AG04450 (cell line): ENCODE data around the gene HYDIN. TPM values are rescaled to one million over a fixed set of nuclear protein-coding genes. Genes with fewer than 3 reads are reported as not detected.

Experiments
- CTCF ChIA-PET: fragments of 300-600, 350-600 bp; formaldehyde crosslinking; extraction: SDS; loops from one replicate; lab custom pipeline; 2022; ENCODE audit warnings: antibody characterized with exemption, inconsistent platforms; lab: Charles Lee
- POLR2A ChIA-PET: fragments of 350-600 bp; formaldehyde crosslinking; extraction: SDS; loops from one replicate; lab custom pipeline; 2021; ENCODE audit warnings: antibody characterized with exemption, inconsistent platforms; lab: Yijun Ruan, JAX
- DNase-seq: peaks from one replicate; pipeline ENCODE4 v3.0.0-alpha.2; 2011; ENCODE audit warnings: low read depth, low spot score
- H3K27ac ChIP-seq: one replicate; pipeline ENCODE4 v1.5.1; 2012; ENCODE audit warnings: low read depth, low read length, control low read depth
- H3K27me3 ChIP-seq: one replicate; pipeline ENCODE4 v1.6.0; 2012; ENCODE audit warnings: low read length; ENCODE audit not compliant: control insufficient read depth, insufficient read depth
- H3K4me3 ChIP-seq: 2 replicates; pipeline ENCODE4 v1.5.1; 2011; ENCODE audit warnings: mild to moderate bottlenecking, low read depth, low read length, control low read depth
- H3K9me3 ChIP-seq: 2 replicates; pipeline ENCODE4 v1.5.1; 2012; ENCODE audit warnings: low read length; ENCODE audit not compliant: control insufficient read depth, insufficient read depth
- CTCF ChIP-seq: IDR thresholded peaks from 2 replicates; pipeline ENCODE4 v1.5.1; 2011; ENCODE audit warnings: low read depth, low read length, control low read depth, inconsistent platforms
- polyA plus RNA-seq: library from polyadenylated mRNA; depleted of rRNA; stranded (reverse); fragments of >200 nt; gene quantifications from 2 replicates; pipeline ENCODE4 v1.2.3, GENCODE V29; 2011

Gene HYDIN
- polyA plus RNA-seq, 1 experiment: 0.95 TPM

DNA sequence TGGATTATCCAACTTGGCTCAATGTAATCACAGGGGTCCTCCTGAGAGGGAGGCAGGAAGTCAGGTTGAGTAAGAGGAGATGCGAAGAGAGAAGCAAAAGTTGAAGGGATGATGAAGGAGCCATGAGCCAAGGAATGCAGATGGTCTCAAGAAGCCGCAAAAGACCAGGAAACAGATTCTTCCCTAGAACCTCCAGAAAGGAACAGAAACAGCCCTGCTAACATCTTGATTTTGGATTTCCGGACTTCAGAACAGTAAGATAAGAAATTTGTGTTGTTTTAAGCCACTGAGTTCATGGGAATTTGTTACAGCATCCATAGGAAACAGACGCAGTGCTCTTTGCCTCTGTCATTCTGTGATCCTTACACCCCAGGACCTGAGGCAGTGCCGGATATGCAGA is 31.9 kb upstream of the HYDIN start:
- no peaks in the 10 kb centered on the region for H3K27me3 ChIP-seq

GRCh38 chr16:71260995-71261394 is 30.5 kb upstream of the HYDIN start:
- no peak overlapping the region for H3K27ac ChIP-seq
- no peaks in the 10 kb centered on the region for H3K9me3 ChIP-seq
- no peak for DNase-seq
- H3K27me3 ChIP-seq: no peaks in the 10 kb centered on the region
- TF ChIP-seq CTCF: no peak
- no peak overlapping the region for H3K4me3 ChIP-seq
- CTCF ChIA-PET: no interaction called here
- POLR2A ChIA-PET: no interaction called here

More for the DNA sequence above, 31.9 kb upstream of the HYDIN start:
- Histone ChIP-seq H3K27ac (no peak overlapping the region), H3K4me3 (no peak overlapping the region), H3K9me3 (no peaks in the 10 kb centered on the region)
- ChIA-PET POLR2A (no interaction called here), CTCF (no interaction called here)
- TF ChIP-seq CTCF: no peak
- DNase-seq: no peak

DNA sequence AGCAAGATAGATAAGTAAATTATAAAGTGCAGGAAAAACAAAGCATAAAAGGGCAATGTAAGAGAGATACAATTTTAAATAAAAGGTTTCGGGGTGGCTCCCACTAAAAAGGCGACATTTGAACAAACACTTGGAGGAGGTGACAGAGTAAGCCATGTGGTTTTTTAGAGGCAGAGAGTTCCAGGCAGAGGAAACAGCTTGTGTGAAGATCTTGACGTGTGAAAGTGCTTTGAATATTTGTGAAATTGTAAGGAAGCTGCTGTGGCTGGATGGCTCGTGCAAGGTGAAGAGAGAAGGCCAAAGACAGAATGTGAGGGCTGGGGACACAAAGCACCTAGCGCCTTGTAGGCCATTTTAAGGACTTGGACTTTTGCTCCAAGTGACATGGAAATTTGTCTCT is 28.6 kb upstream of the HYDIN start:
- POLR2A ChIA-PET: no interaction called here
- no peak for DNase-seq
- Histone ChIP-seq H3K9me3 (no peaks in the 10 kb centered on the region), H3K27ac (no peak overlapping the region), H3K4me3 (no peak overlapping the region), H3K27me3 (no peaks in the 10 kb centered on the region)
- TF ChIP-seq CTCF: no peak
- CTCF ChIA-PET: interaction anchor here (1.1 kb wide), 1 partner anchor 10 kb away, joined by 3 read pairs; no protein-coding TSS in a partner anchor

DNA sequence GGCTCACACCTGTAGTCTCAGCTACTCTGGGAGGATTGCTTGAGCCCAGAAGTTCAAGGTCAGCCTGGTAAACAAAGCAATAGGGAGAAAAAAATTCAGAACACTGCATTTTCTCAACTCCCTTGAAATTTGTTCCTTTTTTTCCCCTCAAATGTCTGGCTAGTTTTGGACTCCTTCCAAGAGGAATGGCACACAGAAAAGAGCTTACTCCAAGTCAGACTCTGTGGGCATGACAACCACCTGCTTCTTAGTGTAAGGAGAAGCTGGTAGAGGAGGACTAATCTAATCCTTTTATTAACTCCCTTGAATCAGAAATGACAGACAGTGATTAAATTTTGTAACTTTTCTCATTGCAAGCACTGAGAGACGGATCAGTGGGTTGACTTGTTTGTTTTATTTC is 27.9 kb upstream of the HYDIN start:
- POLR2A ChIA-PET: no interaction called here
- DNase-seq: no peak
- no peak for TF ChIP-seq CTCF
- Histone ChIP-seq H3K27me3 (no peaks in the 10 kb centered on the region), H3K4me3 (no peak overlapping the region), H3K9me3 (no peaks in the 10 kb centered on the region), H3K27ac (no peak overlapping the region)
- CTCF ChIA-PET: interaction anchor here (1.1 kb wide), 1 partner anchor 9 kb away, joined by 3 read pairs; no protein-coding TSS in a partner anchor

DNA sequence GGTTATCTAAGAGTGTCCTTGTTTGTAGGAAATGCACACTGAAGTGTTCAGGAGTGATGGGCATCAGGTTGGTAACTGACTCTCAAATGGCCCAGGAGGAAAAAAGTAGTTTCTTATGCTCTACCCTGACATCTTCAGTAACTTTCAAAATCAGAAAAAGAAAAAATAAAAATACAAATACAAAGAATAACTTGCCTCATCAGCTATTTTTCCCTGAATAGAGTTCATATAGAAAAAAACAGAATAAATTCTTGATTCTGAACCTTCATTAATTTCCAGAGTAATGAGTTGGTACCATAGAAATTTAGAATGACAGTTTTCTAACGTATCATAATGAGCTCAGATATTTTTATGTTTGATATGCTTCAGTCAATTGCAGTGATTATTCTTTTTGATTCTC is 27.2 kb upstream of the HYDIN start:
- ChIA-PET CTCF (interaction anchor here (1.1 kb wide), 1 partner anchor 8 kb away, joined by 3 read pairs; no protein-coding TSS in a partner anchor), POLR2A (no interaction called here)
- no peak overlapping the region for H3K27ac ChIP-seq
- no peak for DNase-seq
- H3K4me3 ChIP-seq: no peak overlapping the region
- H3K27me3 ChIP-seq: no peaks in the 10 kb centered on the region
- H3K9me3 ChIP-seq: no peaks in the 10 kb centered on the region
- TF ChIP-seq CTCF: no peak
